Measurements from ENCODE around the gene RSL24D1. TPM values are rescaled to one million over a fixed set of nuclear protein-coding genes. Genes with fewer than 3 reads are reported as not detected.

The RSL24D1 gene
- total RNA-seq, 1 donor from 2014 or later, result 51.1 TPM

- Histone ChIP-seq H3K27ac (peak overlapping the region; percentile 62), H3K4me1 (peaks cover 9% of the 10 kb centered on the region), H3K4me3 (no peak overlapping the region), H3K9me3 (no peaks in the 10 kb centered on the region), H3K36me3 (peaks cover 0 to 6% of the 10 kb centered on the region in 2 donors), H3K27me3 (no peaks in the 10 kb centered on the region)
- TF ChIP-seq POLR2AphosphoS5 (IDR thresholded peaks at IDR 0.05; ENCODE audit: insufficient read depth in 1 of 2, low read depth in 1 of 2), result peak in 1 of 2 donors; percentile 59
- no peak for TF ChIP-seq POLR2A (IDR thresholded peaks at IDR 0.05)
- TF ChIP-seq, protein P1, sequence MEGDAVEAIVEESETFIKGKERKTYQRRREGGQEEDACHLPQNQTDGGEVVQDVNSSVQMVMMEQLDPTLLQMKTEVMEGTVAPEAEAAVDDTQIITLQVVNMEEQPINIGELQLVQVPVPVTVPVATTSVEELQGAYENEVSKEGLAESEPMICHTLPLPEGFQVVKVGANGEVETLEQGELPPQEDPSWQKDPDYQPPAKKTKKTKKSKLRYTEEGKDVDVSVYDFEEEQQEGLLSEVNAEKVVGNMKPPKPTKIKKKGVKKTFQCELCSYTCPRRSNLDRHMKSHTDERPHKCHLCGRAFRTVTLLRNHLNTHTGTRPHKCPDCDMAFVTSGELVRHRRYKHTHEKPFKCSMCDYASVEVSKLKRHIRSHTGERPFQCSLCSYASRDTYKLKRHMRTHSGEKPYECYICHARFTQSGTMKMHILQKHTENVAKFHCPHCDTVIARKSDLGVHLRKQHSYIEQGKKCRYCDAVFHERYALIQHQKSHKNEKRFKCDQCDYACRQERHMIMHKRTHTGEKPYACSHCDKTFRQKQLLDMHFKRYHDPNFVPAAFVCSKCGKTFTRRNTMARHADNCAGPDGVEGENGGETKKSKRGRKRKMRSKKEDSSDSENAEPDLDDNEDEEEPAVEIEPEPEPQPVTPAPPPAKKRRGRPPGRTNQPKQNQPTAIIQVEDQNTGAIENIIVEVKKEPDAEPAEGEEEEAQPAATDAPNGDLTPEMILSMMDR (IDR thresholded peaks at IDR 0.05), result peak in 1 of 3 experiments; percentile 6
- DNase-seq (ENCODE audit: extremely low spot score in 2 of 2), result no peak
- intact Hi-C loops (cut with DNase I), result no loop called here
Observed at GRCh38 chr15:55221090-55222011, 24.6 kb upstream of the RSL24D1 start.

- intact Hi-C loops (cut with DNase I), result no loop called here
- H3K36me3 ChIP-seq, result peaks cover 0 to 6% of the 10 kb centered on the region in 2 donors
- H3K27ac ChIP-seq, result no peak overlapping the region
- H3K9me3 ChIP-seq, result no peaks in the 10 kb centered on the region
- DNase-seq (ENCODE audit: extremely low spot score in 2 of 2), result no peak
- no peak overlapping the region for H3K4me3 ChIP-seq
- H3K4me1 ChIP-seq, result peaks cover 9% of the 10 kb centered on the region
- no peak for TF ChIP-seq POLR2AphosphoS5 (IDR thresholded peaks at IDR 0.05; ENCODE audit: insufficient read depth in 1 of 2, low read depth in 1 of 2)
- no peaks in the 10 kb centered on the region for H3K27me3 ChIP-seq
Observed at GRCh38 chr15:55220606-55221005, 23.9 kb upstream of the RSL24D1 start.

DNA sequence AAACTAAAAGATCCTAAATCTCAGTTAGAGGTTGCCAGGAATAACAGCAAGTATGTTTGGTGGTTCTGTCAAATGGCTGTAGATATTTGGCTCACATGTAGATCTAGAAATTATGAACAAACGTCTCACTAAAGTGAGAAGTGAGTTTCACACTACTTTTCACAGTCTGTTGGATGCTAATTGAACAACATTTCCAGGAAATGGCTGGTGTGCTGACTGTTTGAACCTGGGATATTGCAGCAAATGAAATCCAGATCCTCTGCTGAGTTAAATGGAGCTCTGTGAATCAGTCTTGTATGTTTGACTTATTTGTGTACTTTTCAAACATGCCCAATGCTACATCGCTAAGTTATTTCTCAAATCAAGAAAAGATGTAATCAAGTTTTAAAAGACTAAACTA lies 21.3 kb upstream of the RSL24D1 start:
- no peaks in the 10 kb centered on the region for H3K9me3 ChIP-seq
- H3K4me1 ChIP-seq, result peaks cover 9% of the 10 kb centered on the region
- H3K36me3 ChIP-seq, result peaks cover 0 to 5% of the 10 kb centered on the region in 2 donors
- no peaks in the 10 kb centered on the region for H3K27me3 ChIP-seq
- TF ChIP-seq POLR2A (IDR thresholded peaks at IDR 0.05) (no peak), POLR2AphosphoS5 (IDR thresholded peaks at IDR 0.05; ENCODE audit: insufficient read depth in 1 of 2, low read depth in 1 of 2) (no peak)
- TF ChIP-seq, protein P1 (IDR thresholded peaks at IDR 0.05), result no peak
- intact Hi-C loops (cut with DNase I), result no loop called here
- H3K27ac ChIP-seq, result peak overlapping the region; percentile 11
- H3K4me3 ChIP-seq, result no peak overlapping the region
- DNase-seq (ENCODE audit: extremely low spot score in 2 of 2), result no peak

DNA sequence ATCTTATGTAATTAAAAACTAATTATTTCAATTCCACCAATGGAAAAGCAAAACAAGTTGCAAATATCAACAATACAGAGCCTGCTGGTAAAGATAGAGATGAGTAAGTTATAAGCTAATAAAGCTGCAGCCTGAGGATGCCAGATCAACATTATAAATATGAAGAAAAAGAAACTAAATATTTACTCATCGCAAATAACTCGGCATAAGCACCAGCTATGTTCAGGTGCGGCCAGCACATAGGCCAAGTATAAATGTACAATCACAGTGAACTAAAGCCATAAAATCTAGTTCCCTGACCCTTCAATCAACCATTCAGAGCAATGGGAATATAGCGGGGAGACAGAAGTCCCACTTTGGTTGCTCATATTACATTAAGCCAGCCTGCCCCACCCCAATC lies 7.7 kb upstream of the RSL24D1 start:
- Histone ChIP-seq H3K4me3 (no peak overlapping the region), H3K27me3 (no peaks in the 10 kb centered on the region), H3K36me3 (peaks cover 0 to 5% of the 10 kb centered on the region in 2 donors), H3K9me3 (no peaks in the 10 kb centered on the region), H3K27ac (no peak overlapping the region), H3K4me1 (no peaks in the 10 kb centered on the region)
- intact Hi-C loops (cut with DNase I), result no loop called here
- TF ChIP-seq POLR2AphosphoS5 (IDR thresholded peaks at IDR 0.05; ENCODE audit: insufficient read depth in 1 of 2, low read depth in 1 of 2) (no peak), POLR2A (IDR thresholded peaks at IDR 0.05) (no peak)
- TF ChIP-seq, protein P1 (IDR thresholded peaks at IDR 0.05), result no peak
- DNase-seq (ENCODE audit: extremely low spot score in 2 of 2), result no peak

- H3K4me3 ChIP-seq, result no peak overlapping the region
- TF ChIP-seq POLR2A (IDR thresholded peaks at IDR 0.05) (no peak), POLR2AphosphoS5 (IDR thresholded peaks at IDR 0.05; ENCODE audit: insufficient read depth in 1 of 2, low read depth in 1 of 2) (no peak)
- TF ChIP-seq, protein P1 (IDR thresholded peaks at IDR 0.05), result no peak
- H3K9me3 ChIP-seq, result no peaks in the 10 kb centered on the region
- no peak for DNase-seq (ENCODE audit: extremely low spot score in 2 of 2)
- H3K4me1 ChIP-seq, result peaks cover 8% of the 10 kb centered on the region
- intact Hi-C loops (cut with DNase I), result no loop called here
- H3K27me3 ChIP-seq, result no peaks in the 10 kb centered on the region
- no peak overlapping the region for H3K27ac ChIP-seq
- H3K36me3 ChIP-seq, result peaks cover 0 to 5% of the 10 kb centered on the region in 2 donors
Observed at GRCh38 chr15:55202206-55202605, 5.5 kb upstream of the RSL24D1 start.

Measured in vagina (tissue), 2 donors.